GM23248 (cell line): ENCODE measurements around the gene NTN3.

Source experiments
- EZH2 ChIP-seq: fragments of 200-600 bp; sonication (generic); IDR thresholded peaks from 2 replicates; pipeline ENCODE4 v1.6.1; 2018; ENCODE audit warnings: antibody characterized with exemption, mild to moderate bottlenecking; ENCODE audit not compliant: insufficient read depth, poor library complexity, severe bottlenecking
- EZH2phosphoT487 ChIP-seq: fragments of 200-600 bp; sonication (generic); IDR thresholded peaks from 2 replicates; pipeline ENCODE4 v1.6.1; 2018; ENCODE audit warnings: antibody characterized with exemption, moderate library complexity, mild to moderate bottlenecking, low read depth; ENCODE audit not compliant: insufficient read depth

DNA sequence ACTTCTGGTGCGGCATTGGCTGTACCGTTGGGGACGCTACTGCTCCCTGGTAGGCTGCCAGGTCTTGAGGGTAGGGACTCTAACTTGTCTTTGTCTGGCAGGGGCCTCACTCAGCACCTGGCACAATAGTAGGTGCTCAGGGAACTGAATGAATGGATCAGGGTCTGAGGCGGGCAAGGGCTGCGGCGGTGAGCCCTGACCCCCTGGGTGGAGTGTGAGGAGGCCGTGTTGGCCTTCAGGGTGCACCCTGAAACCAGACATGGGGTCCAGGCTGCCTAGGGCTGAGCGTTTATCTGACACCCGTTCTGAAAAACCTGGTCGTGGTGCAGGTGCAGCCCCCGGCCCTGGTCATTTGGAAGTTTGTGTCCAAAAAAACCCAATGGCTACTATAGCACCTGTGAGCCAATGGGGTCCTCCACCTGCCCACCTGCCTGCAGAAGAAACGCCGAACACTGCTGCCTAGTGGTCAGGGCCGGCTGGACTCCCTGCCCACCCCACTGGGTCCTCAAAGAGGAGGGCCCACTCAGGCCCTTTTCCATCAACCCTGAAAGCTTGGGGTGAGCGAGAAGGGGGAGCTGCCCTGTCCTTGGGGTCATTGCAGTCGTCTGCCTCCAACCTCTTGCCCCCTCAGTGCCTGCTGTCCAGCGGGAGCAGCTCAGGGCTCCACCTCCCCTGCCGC is 37.8 kb downstream of the NTN3 start:
- TF ChIP-seq EZH2 (no peak), EZH2phosphoT487 (no peak)
